GM18499 (cell line): ENCODE measurements around the gene RNF19B.

Experiments
- ATAC-seq: cut with Tn5 transposase; IDR thresholded peaks from one replicate; pipeline ENCODE4 v1.9.1; 2021; ENCODE audit warnings: moderate number of reproducible peaks; ENCODE audit not compliant: insufficient read depth, unreplicated experiment

RNF19B gene

GRCh38 chr1:32904797-32905196 is 59.8 kb downstream of the RNF19B start:
- no peak for ATAC-seq

- no peak for ATAC-seq
Measured at GRCh38 chr1:32903991-32904785, 60.4 kb downstream of the RNF19B start.

GRCh38 chr1:32902535-32902920 is 62.1 kb downstream of the RNF19B start:
- ATAC-seq: no peak

- ATAC-seq: no peak
Measured at GRCh38 chr1:32901823-32902534, 62.6 kb downstream of the RNF19B start.

- ATAC-seq: no peak
Measured at GRCh38 chr1:32900956-32901822, 63.4 kb downstream of the RNF19B start, which contains the start of gene TMEM54. Gene TMEM54, minus strand, starts transcription at chr1:32901389. Its CDS starts 151 bp downstream, at chr1:32901238.

- ATAC-seq: no peak
Measured at GRCh38 chr1:32900371-32900955, 64.1 kb downstream of the RNF19B start.

GRCh38 chr1:32899586-32900296 is 64.9 kb downstream of the RNF19B start:
- no peak for ATAC-seq

- no peak for ATAC-seq
Measured at GRCh38 chr1:32898958-32899357, 65.7 kb downstream of the RNF19B start.

- no peak for ATAC-seq
Measured at GRCh38 chr1:32898056-32898455, 66.6 kb downstream of the RNF19B start.

GRCh38 chr1:32897082-32898049 is 67.2 kb downstream of the RNF19B start:
- no peak for ATAC-seq

GRCh38 chr1:32896451-32896850 is 68.2 kb downstream of the RNF19B start:
- ATAC-seq: no peak

- ATAC-seq: no peak
Measured at GRCh38 chr1:32895325-32896215, 69.0 kb downstream of the RNF19B start.

GRCh38 chr1:32894681-32895080 is 69.9 kb downstream of the RNF19B start:
- no peak for ATAC-seq

- ATAC-seq: no peak
Measured at GRCh38 chr1:32894019-32894600, 70.5 kb downstream of the RNF19B start.

- no peak for ATAC-seq
Measured at GRCh38 chr1:32893198-32894018, 71.2 kb downstream of the RNF19B start.

- ATAC-seq: no peak
Measured at GRCh38 chr1:32892368-32893197, 72.0 kb downstream of the RNF19B start.
